K562 (cell line): ENCODE results near the gene CBX3. TPM values are rescaled to one million over a fixed set of nuclear protein-coding genes. Genes with fewer than 3 reads are reported as not detected.

Experiments used
- EWSR1 ChIP-seq: fragments of 450-650 bp; IDR thresholded peaks from 2 replicates; pipeline ENCODE4 v1.6.1; 2018; ENCODE audit warnings: borderline replicate concordance, mild to moderate bottlenecking, low read depth, moderate library complexity; ENCODE audit not compliant: partially characterized antibody
- HNRNPL ChIP-seq: fragments of 200-400 bp; formaldehyde crosslinking; IDR thresholded peaks from 2 replicates; pipeline ENCODE4 v1.6.1; 2017; ENCODE audit warnings: low read depth, mild to moderate bottlenecking, low read length
- L3MBTL2 ChIP-seq: fragments of 450-650 bp; IDR thresholded peaks from 2 replicates; pipeline ENCODE4 v1.6.1; 2016; ENCODE audit warnings: mild to moderate bottlenecking, moderate library complexity
- MAFF ChIP-seq: IDR thresholded peaks from 2 replicates; pipeline ENCODE4 v1.6.1; 2012; ENCODE audit warnings: low read length, improper control_type of control experiment
- MEIS2 ChIP-seq: fragments of 450-650 bp; IDR thresholded peaks from 2 replicates; pipeline ENCODE4 v1.6.1; 2014; ENCODE audit warnings: mild to moderate bottlenecking; ENCODE audit not compliant: partially characterized antibody
- MTF1 ChIP-seq: fragments of 250-450 bp; sonication (Bioruptor Pico); IDR thresholded peaks from 2 replicates; pipeline ENCODE4 v1.9.0; 2021; ENCODE audit warnings: moderate library complexity, mild to moderate bottlenecking, inconsistent platforms, borderline replicate concordance
- POLR2AphosphoS5 ChIP-seq: IDR thresholded peaks from 2 replicates; pipeline ENCODE4 v1.6.1; 2011; ENCODE audit warnings: mild to moderate bottlenecking, low read depth, low read length, moderate library complexity; ENCODE audit not compliant: control insufficient read depth, insufficient read depth
- RAD21 ChIP-seq, 2 experiments: fragments of 250-450 bp in 1 of 2; fragments of 450-650 bp in 1 of 2; sonication (Bioruptor Pico) in 1 of 2; formaldehyde crosslinking in 1 of 2; IDR thresholded peaks in 1 of 2; conservative IDR thresholded peaks in 1 of 2; 2 replicates each; pipeline versions ENCODE4 v1.4.0 to v1.8.0; 2020 to 2022; ENCODE audit warnings: mild to moderate bottlenecking in 2 of 2, moderate library complexity in 1 of 2
- SMARCA4 ChIP-seq: fragments of 450-650 bp; IDR thresholded peaks from 2 replicates; pipeline ENCODE4 v1.6.1; 2016
- TAL1 ChIP-seq: fragments of 450-650 bp; IDR thresholded peaks from 2 replicates; pipeline ENCODE4 v1.6.1; 2016; ENCODE audit warnings: mild to moderate bottlenecking
- TCF7L2 ChIP-seq: fragments of 150-350 bp; IDR thresholded peaks from 2 replicates; pipeline ENCODE4 v1.6.1; 2016; ENCODE audit warnings: low read depth, mild to moderate bottlenecking, low read length, moderate library complexity
- ZNF217 ChIP-seq: sonication (generic); formaldehyde crosslinking; IDR thresholded peaks from 2 replicates; pipeline ENCODE4 v1.8.0; 2022; ENCODE audit warnings: mild to moderate bottlenecking, missing genetic modification reagents
- ZNF445 ChIP-seq: fragments of 250-450 bp; sonication (Bioruptor Pico); IDR thresholded peaks from 2 replicates; pipeline ENCODE4 v1.4.0; 2020; ENCODE audit warnings: low read depth, mild to moderate bottlenecking, moderate library complexity
- ZNF668 ChIP-seq: fragments of 250-450 bp; sonication (Bioruptor Pico); IDR thresholded peaks from 2 replicates; pipeline ENCODE4 v1.8.0; 2022; ENCODE audit warnings: mild to moderate bottlenecking, inconsistent platforms
- ZNF764 ChIP-seq: fragments of 250-450 bp; sonication (Bioruptor Pico); IDR thresholded peaks from 2 replicates; pipeline ENCODE4 v1.4.0; 2020; ENCODE audit warnings: low read depth, mild to moderate bottlenecking, moderate library complexity
- polyA plus RNA-seq, 8 experiments: library from polyadenylated mRNA; depleted of rRNA in 4 of 8; stranded (reverse) in 5 of 8; unstranded in 3 of 8; fragments of >200 nt; fragmentation: Nextera tagmentation in 2 of 8; fragmentation: Illumina TruSeq in 1 of 8; extraction: Ambion mirVana in 2 of 8; extraction: Trizol in 1 of 8; gene quantifications; 2 replicates each; pipeline versions ENCODE4 v1.2.1 to v1.2.3, GENCODE V29; 2011 to 2014; ENCODE audit warnings: inconsistent platforms in 1 of 8, missing spikeins in 1 of 8
- total RNA-seq, 7 experiments: library from RNA; depleted of rRNA in 6 of 7; stranded (reverse); fragments of >200 nt in 6 of 7; fragmentation: Illumina TruSeq in 2 of 7; extraction: Trizol in 2 of 7; gene quantifications; 2 replicates each; pipeline versions ENCODE4 v1.2.1 to v1.2.3, GENCODE V29; 2011 to 2021; ENCODE audit warnings: low replicate concordance in 1 of 7
- TF ChIP-seq, protein P1 (sequence below), 2 experiments: fragments of 450-650 bp; formaldehyde crosslinking in 1 of 2; IDR thresholded peaks; 2 replicates each; pipeline versions ENCODE4 v1.4.0 to v1.6.1; 2014 to 2020; ENCODE audit warnings: mild to moderate bottlenecking in 2 of 2, borderline replicate concordance in 1 of 2, low read depth in 1 of 2
- TF ChIP-seq, protein P2 (sequence below): fragments of 450-650 bp; formaldehyde crosslinking; IDR thresholded peaks from 2 replicates; pipeline ENCODE4 v1.4.0; 2020; ENCODE audit warnings: mild to moderate bottlenecking, moderate library complexity

Gene CBX3
- total and polyA plus RNA-seq, 9 of the 15 experiments (the other 6 are each of a cell fraction or from before 2014, with no cell fraction given) = 198 to 413 (median 328) TPM

DNA sequence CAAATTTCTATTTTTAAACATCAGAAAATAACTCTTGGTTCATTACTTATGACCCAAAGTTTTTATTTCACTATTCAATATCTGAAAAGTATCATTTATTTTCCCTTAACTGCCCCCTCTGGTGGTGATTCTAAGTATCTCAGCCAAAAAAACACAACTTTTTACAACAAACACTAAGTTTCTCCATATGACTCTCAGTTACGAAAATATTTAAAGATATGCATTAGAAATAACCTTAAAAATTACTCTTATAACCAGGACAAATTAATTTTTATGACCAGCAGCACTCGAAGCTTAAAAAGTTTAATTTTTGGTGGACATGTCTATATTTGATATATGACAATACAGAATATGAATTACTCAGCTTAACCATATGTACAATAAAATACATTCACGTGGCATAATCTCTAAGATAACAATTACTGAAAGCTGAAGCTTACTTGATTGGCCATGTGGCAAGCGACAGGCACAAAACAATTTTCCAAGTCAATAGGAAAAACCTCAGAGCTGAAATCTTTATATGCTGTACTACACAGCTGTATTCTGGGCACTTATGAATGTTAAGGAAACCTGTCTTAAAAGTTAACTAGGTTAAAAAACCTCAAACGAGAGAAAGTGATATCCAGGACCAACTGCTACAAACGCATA is 3.3 kb upstream of the CBX3 start (continued):
- TF ChIP-seq ZNF764 (CRISPR knock-in tag) (no peak), MTF1 (CRISPR knock-in tag) (no peak), RAD21 (CRISPR knock-in tag; conservative IDR thresholded peaks at IDR 0.05 in 1 of 2, IDR thresholded peaks at IDR 0.05 in 1 of 2) (peak; percentile 31 to 59; a peak in 3 of 4 replicates), SMARCA4 (0 out of 2 replicates have a peak, but pooled peaks have one; percentile 10), MAFF (no peak), MEIS2 (peak; percentile 9), ZNF445 (CRISPR knock-in tag) (no peak), L3MBTL2 (0 out of 2 replicates have a peak, but pooled peaks have one; percentile 8), ZNF217 (CRISPR knock-in tag) (no peak), POLR2AphosphoS5 (peak; percentile 37; the same call in 1 of the 2 replicates), TCF7L2 (no peak), TAL1 (0 out of 2 replicates have a peak, but pooled peaks have one; percentile 4), HNRNPL (peak; percentile 37; the same call in 1 of the 2 replicates), EWSR1 (peak; percentile 19), ZNF668 (CRISPR knock-in tag) (no peak)
- TF ChIP-seq, protein P1, sequence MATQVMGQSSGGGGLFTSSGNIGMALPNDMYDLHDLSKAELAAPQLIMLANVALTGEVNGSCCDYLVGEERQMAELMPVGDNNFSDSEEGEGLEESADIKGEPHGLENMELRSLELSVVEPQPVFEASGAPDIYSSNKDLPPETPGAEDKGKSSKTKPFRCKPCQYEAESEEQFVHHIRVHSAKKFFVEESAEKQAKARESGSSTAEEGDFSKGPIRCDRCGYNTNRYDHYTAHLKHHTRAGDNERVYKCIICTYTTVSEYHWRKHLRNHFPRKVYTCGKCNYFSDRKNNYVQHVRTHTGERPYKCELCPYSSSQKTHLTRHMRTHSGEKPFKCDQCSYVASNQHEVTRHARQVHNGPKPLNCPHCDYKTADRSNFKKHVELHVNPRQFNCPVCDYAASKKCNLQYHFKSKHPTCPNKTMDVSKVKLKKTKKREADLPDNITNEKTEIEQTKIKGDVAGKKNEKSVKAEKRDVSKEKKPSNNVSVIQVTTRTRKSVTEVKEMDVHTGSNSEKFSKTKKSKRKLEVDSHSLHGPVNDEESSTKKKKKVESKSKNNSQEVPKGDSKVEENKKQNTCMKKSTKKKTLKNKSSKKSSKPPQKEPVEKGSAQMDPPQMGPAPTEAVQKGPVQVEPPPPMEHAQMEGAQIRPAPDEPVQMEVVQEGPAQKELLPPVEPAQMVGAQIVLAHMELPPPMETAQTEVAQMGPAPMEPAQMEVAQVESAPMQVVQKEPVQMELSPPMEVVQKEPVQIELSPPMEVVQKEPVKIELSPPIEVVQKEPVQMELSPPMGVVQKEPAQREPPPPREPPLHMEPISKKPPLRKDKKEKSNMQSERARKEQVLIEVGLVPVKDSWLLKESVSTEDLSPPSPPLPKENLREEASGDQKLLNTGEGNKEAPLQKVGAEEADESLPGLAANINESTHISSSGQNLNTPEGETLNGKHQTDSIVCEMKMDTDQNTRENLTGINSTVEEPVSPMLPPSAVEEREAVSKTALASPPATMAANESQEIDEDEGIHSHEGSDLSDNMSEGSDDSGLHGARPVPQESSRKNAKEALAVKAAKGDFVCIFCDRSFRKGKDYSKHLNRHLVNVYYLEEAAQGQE (IDR thresholded peaks at IDR 0.05; ENCODE audit: borderline replicate concordance) = peak; percentile 17; the same call in 1 of the 2 replicates
- TF ChIP-seq, protein P1 (CRISPR knock-in tag; IDR thresholded peaks at IDR 0.05; ENCODE audit: low read depth) = no peak
- TF ChIP-seq, protein P2, sequence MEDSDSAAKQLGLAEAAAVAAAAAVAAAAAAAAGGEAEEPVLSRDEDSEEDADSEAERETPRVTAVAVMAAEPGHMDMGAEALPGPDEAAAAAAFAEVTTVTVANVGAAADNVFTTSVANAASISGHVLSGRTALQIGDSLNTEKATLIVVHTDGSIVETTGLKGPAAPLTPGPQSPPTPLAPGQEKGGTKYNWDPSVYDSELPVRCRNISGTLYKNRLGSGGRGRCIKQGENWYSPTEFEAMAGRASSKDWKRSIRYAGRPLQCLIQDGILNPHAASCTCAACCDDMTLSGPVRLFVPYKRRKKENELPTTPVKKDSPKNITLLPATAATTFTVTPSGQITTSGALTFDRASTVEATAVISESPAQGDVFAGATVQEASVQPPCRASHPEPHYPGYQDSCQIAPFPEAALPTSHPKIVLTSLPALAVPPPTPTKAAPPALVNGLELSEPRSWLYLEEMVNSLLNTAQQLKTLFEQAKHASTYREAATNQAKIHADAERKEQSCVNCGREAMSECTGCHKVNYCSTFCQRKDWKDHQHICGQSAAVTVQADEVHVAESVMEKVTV = peak; percentile 26; the same call in 1 of the 2 replicates
